GM18951 (cell line): ENCODE data around the gene GET4.
"Not testable (repeated sequence)": the region's sequence is repeated elsewhere in the genome, so short reads cannot be mapped to it uniquely, and the experiment has no call there.

ENCODE experiments used
- POLR2A ChIP-seq: IDR thresholded peaks from 4 replicates; pipeline ENCODE4 v1.6.1; 2011; ENCODE audit warnings: mild to moderate bottlenecking; ENCODE audit not compliant: insufficient read length, insufficient read depth; ENCODE audit errors: extremely low read depth
- in situ Hi-C: fragments of 300-500 bp; cut with MboI; formaldehyde crosslinking; loops from one replicate; pipeline ENCODE4 v1.12.0; 2022; ENCODE audit warnings: low sequenced_read_pairs, mixed read lengths, inconsistent platforms; ENCODE audit not compliant: unreplicated experiment

The GET4 gene

DNA sequence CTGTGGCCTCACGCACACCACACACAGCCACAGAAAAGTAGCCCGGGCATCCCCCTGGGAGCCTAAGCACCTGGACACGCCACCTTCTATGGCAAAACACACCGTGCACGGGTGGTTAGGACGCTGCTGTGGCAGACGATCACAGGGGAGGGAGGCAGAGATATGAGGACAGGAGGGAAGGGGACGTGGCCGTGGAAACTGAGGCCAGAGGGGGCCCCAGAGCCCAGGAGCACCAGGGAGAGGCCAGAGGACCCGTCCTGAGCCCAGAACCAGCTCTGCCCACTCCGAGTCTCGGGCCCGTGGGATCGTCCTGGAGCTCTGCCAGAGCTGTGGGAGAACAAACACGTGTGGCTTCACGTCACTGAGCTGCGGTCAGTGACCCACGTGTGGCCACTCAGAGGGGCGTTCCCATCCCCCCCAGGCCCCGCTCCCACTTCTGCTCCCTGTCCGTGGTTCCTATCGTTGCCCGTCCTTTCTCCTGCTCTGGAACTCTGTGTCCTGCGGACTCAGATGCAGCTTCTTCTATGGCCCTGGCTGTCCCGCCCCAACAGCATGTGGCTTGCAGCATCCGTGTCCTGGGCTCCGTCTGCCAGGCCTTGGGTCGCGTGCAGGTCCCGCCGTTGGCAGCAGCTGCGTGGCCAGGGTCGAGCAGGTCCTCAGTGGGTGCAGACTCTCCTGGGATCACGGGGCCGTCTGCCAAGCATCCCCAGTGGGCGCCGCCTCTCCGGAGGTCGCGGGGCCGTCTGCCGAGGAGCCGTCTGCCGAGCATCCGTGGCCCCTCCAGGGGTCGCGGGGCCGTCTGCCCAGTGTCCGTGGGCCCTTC is 31.0 kb downstream of the GET4 start:
- in situ Hi-C loops = no loop called here
- TF ChIP-seq POLR2A = no peak

DNA sequence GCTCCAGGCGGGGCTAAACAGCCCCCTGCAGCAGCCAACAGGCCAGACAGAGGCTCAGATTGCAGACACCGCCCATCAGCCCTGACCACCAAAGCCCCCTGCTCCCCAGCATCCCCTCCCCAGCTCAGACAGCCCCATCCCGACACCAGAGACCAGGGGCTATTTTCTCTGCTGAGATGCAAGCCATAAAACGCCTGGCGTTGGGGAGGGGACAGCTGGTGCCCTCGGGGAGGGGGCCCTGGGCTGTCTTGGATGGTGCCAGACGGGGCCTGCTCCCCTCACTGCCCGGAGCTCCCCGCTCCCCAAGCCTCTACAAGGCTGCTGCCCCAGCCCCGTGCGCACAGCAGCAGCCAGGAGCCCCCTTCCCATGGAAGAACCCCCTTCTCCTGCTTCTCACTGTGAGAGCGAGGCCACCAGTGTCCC is 31.8 kb downstream of the GET4 start:
- in situ Hi-C loops = no loop called here

DNA sequence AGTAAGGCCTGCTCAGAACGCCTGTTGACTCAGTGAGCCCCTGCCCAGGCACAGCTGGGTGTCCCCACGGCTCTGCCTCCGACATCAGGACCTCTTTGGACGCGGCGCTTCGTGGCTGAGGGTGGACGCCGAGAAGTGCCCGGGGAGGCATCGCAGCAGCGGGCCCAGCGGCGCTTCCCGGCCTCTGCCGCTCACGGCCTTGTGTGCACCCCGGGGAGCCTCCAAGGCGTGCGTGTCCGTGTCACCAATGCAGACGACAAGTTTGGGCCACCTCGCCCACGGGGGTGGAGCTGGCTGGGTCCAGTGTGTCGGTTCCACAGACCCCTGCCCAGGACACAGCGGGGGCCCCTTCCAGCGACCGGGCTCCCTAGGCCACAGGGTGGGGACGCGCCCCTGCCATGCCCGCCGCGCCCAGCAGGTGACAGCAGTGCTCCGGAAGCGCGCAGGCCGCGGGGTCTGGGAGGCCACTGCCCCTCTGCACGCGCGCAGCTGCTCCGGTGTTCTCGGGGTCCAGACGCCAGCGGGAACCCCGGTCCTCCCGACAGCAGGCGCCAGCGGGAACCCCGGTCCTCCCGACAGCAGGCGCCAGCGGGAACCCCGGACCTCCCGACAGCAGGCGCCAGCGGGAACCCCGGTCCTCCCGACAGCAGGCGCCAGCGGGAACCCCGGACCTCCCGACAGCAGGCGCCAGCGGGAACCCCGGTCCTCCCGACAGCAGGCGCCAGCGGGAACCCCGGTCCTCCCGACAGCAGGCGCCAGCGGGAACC is 32.4 kb downstream of the GET4 start:
- in situ Hi-C loops = not testable (repeated sequence)

More for the DNA sequence above, 31.8 kb downstream of the GET4 start:
- TF ChIP-seq POLR2A = no peak

DNA sequence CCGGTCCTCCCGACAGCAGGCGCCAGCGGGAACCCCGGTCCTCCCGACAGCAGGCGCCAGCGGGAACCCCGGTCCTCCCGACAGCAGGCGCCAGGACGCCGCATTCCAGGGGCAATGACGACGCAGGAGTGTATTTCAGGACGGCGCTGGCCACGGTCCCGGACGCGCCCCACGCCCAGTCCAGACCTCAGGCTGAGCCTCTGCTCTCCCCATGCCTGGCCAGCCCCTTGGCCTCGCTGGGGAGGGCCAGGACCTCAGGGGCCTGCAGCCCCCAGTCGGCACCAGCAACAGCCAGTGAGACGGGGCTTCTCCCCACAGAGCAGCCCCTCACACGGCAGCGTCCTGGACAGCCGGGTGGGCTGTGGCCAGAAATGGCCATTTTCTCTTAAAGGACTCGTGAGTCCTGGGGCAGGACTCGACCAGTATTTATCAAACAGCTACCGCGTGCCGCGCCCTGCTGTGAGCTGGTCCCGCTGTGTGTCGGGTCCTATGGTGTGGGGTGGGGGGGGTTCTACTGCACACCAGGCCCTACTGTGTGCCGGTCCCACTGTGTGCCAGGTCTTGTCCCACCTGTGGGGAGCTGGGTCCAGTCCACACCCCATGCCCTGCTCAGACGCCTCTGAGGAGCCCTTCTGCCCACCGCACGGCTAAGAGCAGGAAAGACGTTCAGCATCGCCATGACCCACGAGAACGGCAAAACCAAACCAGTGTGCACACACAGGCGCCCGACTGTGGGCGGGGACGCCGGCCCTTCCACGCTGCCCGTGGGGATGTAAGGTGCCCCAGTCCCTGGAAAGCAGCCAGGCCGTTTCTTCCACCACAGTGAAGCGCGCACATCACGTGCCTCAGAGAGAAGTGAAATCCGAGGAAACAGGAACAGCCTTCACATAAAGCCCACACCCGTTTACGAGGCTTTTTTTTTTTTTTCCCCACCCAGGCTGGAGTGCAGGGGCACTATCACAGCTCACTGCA is 33.3 kb downstream of the GET4 start:
- peak; percentile 27 for TF ChIP-seq POLR2A
- in situ Hi-C loops = no loop called here

DNA sequence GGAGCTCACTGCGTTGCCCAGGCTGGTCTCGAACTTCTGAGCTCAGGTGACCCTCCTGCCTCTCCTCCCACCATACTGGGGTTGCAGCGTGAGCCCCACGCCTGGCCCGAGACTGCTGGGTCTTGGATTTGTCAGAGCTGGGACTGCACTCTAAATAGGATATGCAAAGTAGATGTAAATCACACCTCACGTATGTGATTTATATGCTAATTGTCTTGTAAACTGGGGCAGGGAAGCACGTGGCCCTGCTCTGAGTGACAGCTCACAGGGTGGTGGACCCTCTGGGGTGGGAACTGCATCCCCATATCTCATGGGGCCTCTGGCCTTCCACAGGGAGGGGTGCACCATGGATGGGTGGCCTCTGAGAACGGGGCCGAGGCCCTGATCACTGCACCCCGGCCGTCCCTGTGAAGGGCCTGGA is 34.1 kb downstream of the GET4 start:
- in situ Hi-C loops = no loop called here
- peak; percentile 23 for TF ChIP-seq POLR2A

DNA sequence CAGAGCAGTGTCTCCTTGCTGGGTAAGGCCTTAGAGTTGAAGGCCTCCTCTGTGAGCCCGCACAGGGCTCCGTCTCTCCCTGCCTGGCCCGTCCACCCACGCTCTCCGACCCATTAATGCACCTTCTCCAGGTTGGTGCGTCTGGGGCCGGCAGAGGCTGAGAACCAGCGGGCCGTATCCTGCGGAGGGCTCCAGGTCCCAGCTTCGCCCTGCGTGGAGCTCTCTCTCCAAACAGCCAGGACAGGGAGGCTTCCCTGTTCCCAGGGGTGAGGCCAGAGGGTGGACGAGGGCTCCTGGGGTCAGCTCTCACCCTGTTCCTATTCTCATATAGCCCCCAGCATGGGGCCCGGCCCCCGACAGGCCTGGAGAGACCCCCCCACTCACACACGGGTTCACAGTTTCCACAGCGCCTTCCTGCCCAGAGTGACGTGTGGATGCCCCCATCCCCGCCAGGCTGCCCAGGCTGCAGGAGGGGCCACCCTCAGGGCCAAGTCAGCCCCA is 34.6 kb downstream of the GET4 start:
- no peak for TF ChIP-seq POLR2A
- in situ Hi-C loops = no loop called here

DNA sequence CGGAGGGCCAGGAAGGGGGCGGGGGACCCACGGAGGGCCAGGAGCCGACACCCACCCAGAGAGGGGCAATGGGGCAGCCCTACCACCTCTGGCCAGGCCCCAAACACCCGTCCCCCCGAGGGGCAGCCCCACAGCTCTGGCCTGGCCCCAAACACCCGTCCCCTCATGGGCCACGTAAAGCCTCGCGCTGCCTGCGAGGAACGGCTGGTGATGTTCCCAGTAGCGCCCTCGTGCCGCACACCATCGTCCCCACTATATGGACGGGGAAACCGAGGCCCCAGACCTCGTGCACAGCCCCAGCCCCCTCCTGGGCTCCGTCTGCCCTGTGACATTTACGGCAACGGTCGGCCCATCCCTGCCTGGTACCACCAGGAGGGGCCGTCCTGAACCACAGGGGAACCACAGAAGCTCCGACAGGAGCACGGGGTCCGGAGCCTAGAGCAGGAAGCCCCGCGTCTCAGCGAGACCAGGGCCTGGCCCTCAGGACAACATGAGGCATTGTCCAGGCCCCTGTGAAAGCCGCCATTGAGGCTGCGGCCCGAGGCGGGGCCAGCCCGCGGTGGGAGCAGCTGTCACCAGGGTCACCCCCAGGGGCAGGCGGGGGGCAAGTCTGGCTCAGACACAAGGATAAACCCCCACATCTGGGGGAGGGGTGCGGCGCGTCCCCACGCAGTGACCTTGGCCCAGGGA is 35.6 kb downstream of the GET4 start:
- TF ChIP-seq POLR2A = no peak
- in situ Hi-C loops = no loop called here

DNA sequence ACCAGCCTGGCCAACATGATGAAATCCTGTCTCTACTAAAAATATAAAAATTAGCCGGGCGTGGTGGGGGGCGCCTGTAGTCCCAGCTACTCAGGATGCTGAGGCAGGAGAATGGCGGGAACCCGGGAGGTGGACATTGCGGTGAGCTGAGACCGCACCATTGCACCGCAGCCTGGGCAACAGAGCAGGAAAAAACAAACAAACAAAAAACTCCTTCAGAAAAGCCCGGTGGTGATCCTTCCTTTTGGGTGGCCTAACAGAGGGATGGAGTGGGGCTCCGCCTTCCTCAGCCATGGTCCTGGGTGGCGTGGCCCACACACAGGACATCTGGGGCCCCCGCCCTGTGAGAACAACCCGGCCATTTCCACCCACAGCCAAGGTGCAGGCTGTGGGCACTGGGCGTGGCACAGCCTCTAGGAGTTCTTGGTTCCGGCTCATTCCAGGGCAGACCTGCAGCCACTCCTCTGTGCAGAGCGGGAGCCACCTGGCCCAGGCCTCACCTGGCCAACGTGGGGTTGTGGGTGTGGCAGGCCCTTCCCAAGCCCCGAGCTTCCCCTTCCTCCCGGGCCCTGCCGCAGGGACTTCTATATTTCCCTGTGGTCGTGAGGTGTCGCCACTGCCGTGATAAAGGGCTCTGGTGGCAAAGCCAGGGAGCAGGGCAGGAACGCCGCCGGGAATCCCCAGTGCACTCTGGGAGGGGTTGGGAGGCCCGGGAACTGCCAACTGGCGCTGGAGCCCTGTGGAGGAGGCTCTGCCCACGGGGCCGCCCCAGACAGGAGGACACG is 37.6 kb downstream of the GET4 start:
- in situ Hi-C loops = no loop called here
- TF ChIP-seq POLR2A = no peak

DNA sequence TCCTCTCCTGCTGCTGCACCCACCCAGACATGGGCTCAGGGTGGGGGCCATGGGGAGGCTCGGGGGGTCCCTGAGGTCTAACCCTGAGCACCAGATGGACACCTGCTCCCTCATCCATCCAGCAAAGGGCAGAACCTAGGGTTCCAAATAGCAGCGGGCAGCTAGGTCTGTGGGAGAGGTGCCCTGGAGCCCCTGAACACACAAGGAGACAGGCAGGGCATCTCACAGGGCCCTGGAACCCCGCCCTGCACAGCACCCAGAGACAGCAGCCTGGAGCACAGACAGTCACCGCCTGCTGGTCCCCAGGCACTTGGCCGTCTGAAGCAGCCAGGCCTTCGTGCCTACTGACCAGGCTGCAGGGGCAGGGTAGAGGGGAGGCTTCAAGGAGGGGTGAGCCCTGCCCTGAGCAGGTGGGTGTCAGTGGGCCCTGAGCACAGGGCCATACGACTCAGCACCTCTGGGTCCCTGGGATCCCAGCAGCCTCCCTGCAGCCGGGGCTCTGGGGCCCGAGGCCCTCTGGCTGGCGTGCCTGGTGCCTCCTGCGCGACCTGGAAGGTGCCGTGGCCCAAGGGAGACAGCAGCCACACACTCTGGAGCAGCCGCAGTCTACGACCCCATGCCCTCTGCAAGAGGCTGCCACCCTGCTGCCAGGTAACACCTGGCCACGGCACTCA is 38.3 kb downstream of the GET4 start:
- no peak for TF ChIP-seq POLR2A
- in situ Hi-C loops = no loop called here

DNA sequence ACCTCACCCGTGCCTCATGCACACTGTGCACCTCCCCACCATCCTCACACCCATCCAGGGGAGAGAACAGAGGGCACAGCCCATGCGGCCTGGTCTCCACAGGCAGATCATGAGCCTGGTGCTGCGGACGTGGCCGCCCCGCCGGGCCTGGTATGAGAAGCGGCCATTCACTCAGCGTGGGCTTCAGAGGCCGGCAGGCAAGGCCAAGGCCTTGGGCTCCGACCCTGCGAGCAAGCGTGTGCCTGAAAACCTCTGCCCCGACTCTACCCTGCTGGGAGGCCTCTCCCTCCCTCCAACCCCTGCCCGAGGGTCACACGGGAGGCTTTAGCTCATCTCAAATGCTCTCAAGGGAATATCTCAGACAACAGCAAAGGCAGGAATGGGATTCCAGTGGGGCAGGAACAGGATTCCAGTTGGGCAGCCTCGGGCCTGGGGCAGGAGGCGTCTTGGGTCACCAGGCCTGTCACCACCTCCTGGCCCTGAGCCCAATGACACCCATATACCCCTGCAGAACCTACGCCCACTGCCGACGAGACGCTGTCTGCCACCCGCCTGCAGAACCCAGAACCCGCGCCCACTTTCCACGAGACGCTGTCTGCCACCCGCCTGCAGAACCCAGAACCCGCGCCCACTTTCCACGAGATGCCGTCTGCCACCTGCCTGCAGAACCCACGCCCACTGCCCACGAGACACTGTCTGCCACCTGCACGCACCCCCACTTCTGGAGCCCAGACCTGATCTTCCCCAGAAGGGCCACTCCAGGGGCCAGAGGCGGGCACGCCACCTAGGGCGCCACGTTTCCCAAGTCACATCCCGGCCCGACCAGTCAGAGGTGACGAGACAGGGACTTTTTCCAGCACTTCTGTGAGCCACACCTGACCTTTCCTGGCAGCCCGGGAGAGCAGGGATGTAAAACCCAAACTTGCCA is 39.2 kb downstream of the GET4 start:
- in situ Hi-C loops = no loop called here
- TF ChIP-seq POLR2A = no peak
